K562 (cell line): ENCODE results near the gene GJA4. TPM values are rescaled to one million over a fixed set of nuclear protein-coding genes. Genes with fewer than 3 reads are reported as not detected.

Source experiments
- CREB1 ChIP-seq, 2 experiments: sonication (generic) in 1 of 2; formaldehyde crosslinking in 1 of 2; IDR thresholded peaks; 2 replicates each; pipeline versions ENCODE4 v1.6.1 to v1.8.0; 2012 to 2022; ENCODE audit warnings: inconsistent platforms in 1 of 2, mild to moderate bottlenecking in 1 of 2, missing genetic modification reagents in 1 of 2, moderate library complexity in 1 of 2
- EP400 ChIP-seq: fragments of 450-650 bp; IDR thresholded peaks from 2 replicates; pipeline ENCODE4 v1.6.1; 2017; ENCODE audit warnings: antibody characterized with exemption, mild to moderate bottlenecking, moderate library complexity
- ETV5 ChIP-seq: sonication (generic); formaldehyde crosslinking; IDR thresholded peaks from 2 replicates; pipeline ENCODE4 v1.4.0; 2020; ENCODE audit warnings: low read depth, mild to moderate bottlenecking, missing genetic modification reagents
- IFI16 ChIP-seq: fragments of 250-450 bp; sonication (Bioruptor Pico); IDR thresholded peaks from 2 replicates; pipeline ENCODE4 v2.1.2; 2022; ENCODE audit warnings: mild to moderate bottlenecking, inconsistent platforms
- IRF2 ChIP-seq: sonication (generic); formaldehyde crosslinking; IDR thresholded peaks from 2 replicates; pipeline ENCODE4 v1.8.1; 2022; ENCODE audit warnings: mild to moderate bottlenecking, missing genetic modification reagents
- JUN ChIP-seq, 2 experiments: sonication (generic) in 1 of 2; formaldehyde crosslinking in 1 of 2; IDR thresholded peaks; 2 replicates each; pipeline versions ENCODE4 v1.6.1 to v1.8.0; 2012 to 2022; ENCODE audit warnings: borderline replicate concordance in 2 of 2, mild to moderate bottlenecking in 2 of 2, improper control_type of control experiment in 1 of 2, low read depth in 1 of 2, low read length in 1 of 2, missing genetic modification reagents in 1 of 2
- MTF1 ChIP-seq: fragments of 250-450 bp; sonication (Bioruptor Pico); IDR thresholded peaks from 2 replicates; pipeline ENCODE4 v1.9.0; 2021; ENCODE audit warnings: moderate library complexity, mild to moderate bottlenecking, inconsistent platforms, borderline replicate concordance
- RBBP5 ChIP-seq: fragments of 200-600 bp; sonication (generic); IDR thresholded peaks from 2 replicates; pipeline ENCODE4 v1.6.1; 2012; ENCODE audit warnings: borderline replicate concordance, mild to moderate bottlenecking, low read length, control low read depth, inconsistent platforms; ENCODE audit not compliant: insufficient read depth, poor library complexity, severe bottlenecking
- TOE1 ChIP-seq, 2 experiments: fragments of 450-650 bp in 1 of 2; sonication (generic) in 1 of 2; formaldehyde crosslinking in 1 of 2; IDR thresholded peaks; 2 replicates each; pipeline versions ENCODE4 v1.7.1 to v1.8.0; 2016 to 2022; ENCODE audit warnings: borderline replicate concordance in 2 of 2, mild to moderate bottlenecking in 2 of 2, antibody characterized with exemption in 1 of 2, inconsistent platforms in 1 of 2, low read depth in 1 of 2, missing genetic modification reagents in 1 of 2, moderate library complexity in 1 of 2
- TRIM24 ChIP-seq, 2 experiments: fragments of 450-650 bp; IDR thresholded peaks; 2 replicates each; pipeline ENCODE4 v1.6.1; 2016
- ZBTB17 ChIP-seq: fragments of 450-650 bp; formaldehyde crosslinking; IDR thresholded peaks from 2 replicates; pipeline ENCODE4 v1.4.0; 2020; ENCODE audit warnings: mild to moderate bottlenecking
- ZFP1 ChIP-seq: fragments of 450-650 bp; formaldehyde crosslinking; IDR thresholded peaks from 2 replicates; pipeline ENCODE4 v1.4.0; 2020; ENCODE audit warnings: mild to moderate bottlenecking, mixed read lengths
- ZKSCAN1 ChIP-seq: fragments of 150-350 bp; IDR thresholded peaks from 2 replicates; pipeline ENCODE4 v1.6.1; 2016; ENCODE audit warnings: low read depth, low read length
- ZNF24 ChIP-seq: fragments of 450-650 bp; IDR thresholded peaks from 2 replicates; pipeline ENCODE4 v1.6.1; 2016
- ZNF347 ChIP-seq: fragments of 450-650 bp; formaldehyde crosslinking; IDR thresholded peaks from 2 replicates; pipeline ENCODE4 v1.4.0; 2020; ENCODE audit warnings: low read depth, mild to moderate bottlenecking, moderate library complexity
- ZNF76 ChIP-seq: fragments of 250-450 bp; sonication (Bioruptor Pico); IDR thresholded peaks from 2 replicates; pipeline ENCODE4 v1.4.0; 2020; ENCODE audit warnings: mild to moderate bottlenecking, moderate library complexity, borderline replicate concordance
- polyA plus RNA-seq, 8 experiments: library from polyadenylated mRNA; depleted of rRNA in 4 of 8; stranded (reverse) in 5 of 8; unstranded in 3 of 8; fragments of >200 nt; fragmentation: Nextera tagmentation in 2 of 8; fragmentation: Illumina TruSeq in 1 of 8; extraction: Ambion mirVana in 2 of 8; extraction: Trizol in 1 of 8; gene quantifications; 2 replicates each; pipeline versions ENCODE4 v1.2.1 to v1.2.3, GENCODE V29; 2011 to 2014; ENCODE audit warnings: inconsistent platforms in 1 of 8, missing spikeins in 1 of 8
- total RNA-seq, 7 experiments: library from RNA; depleted of rRNA in 6 of 7; stranded (reverse); fragments of >200 nt in 6 of 7; fragmentation: Illumina TruSeq in 2 of 7; extraction: Trizol in 2 of 7; gene quantifications; 2 replicates each; pipeline versions ENCODE4 v1.2.1 to v1.2.3, GENCODE V29; 2011 to 2021; ENCODE audit warnings: low replicate concordance in 1 of 7
- TF ChIP-seq, protein P1 (sequence below), 2 experiments: IDR thresholded peaks; 2 replicates each; pipeline ENCODE4 v1.6.1; 2012; ENCODE audit warnings: improper control_type of control experiment in 2 of 2, low read depth in 2 of 2, low read length in 2 of 2, borderline replicate concordance in 1 of 2
- TF ChIP-seq, protein P2 (sequence below), 2 experiments: fragments of 250-450 bp in 1 of 2; fragments of 450-650 bp in 1 of 2; sonication (Bioruptor Pico) in 1 of 2; IDR thresholded peaks; 2 replicates each; pipeline versions ENCODE4 v1.6.1 to v1.8.0; 2016 to 2021; ENCODE audit warnings: mild to moderate bottlenecking in 2 of 2, moderate library complexity in 2 of 2, missing compliant biosample characterization in 1 of 2, missing genetic modification characterization in 1 of 2
- TF ChIP-seq, protein P3 (sequence below): sonication (generic); formaldehyde crosslinking; IDR thresholded peaks from 2 replicates; pipeline ENCODE4 v1.8.1; 2023; ENCODE audit warnings: mild to moderate bottlenecking, missing genetic modification reagents

The GJA4 gene
- total and polyA plus RNA-seq, 9 of the 15 experiments (the other 6 are each of a cell fraction or from before 2014, with no cell fraction given), result 0.16 to 0.24 TPM; not detected in 7

DNA sequence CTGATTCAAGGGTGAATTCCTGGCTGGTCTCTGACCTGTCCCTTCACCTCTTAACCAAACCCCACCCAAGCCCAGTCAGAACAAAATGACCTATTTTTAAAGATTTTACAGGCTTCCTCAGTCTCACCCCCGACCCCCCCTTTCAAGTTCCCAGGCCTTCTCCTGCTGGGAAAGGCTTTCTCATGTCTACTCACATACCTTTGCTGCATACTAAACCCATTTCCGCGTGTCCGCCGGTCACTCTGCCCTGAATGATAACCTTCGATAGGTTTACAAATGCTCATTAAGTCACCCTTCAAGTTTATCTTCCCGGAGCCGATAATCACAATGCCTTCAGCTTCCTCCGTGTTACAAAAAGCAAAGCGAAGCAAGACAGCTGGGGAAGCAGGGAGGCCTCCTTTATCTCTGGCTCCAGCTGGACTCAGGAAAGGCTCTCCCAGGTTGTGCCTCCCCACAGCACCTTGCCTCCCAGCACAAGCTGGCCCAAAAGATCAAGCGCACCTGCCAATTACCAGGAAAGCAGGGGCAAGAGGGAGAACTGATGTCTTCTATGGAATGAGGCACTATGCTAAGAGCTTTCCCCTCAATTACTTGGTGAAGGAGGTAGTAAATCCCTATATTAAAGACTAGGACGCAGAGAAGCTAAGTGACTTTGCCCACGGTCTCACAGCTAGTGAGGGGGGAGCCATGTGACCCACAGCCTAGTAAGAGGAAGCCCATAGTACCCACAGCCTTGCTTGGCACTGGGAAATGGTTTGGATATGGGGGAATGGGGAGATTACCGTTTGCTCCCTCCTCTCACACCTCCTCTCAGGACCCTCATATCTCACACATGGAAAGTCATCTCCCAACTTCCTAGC is 50.8 kb downstream of the GJA4 start (continued):
- TF ChIP-seq ZNF347 (CRISPR knock-in tag) (no peak), RBBP5 (peak; percentile 54), TRIM24 (IDR thresholded peaks at IDR 0.05) (peak; percentile 98 to 99), MTF1 (no peak; the same call in 1 of the 2 replicates), CREB1 (IDR thresholded peaks at IDR 0.05) (peak; percentile 56), CREB1 (CRISPR knock-in tag; IDR thresholded peaks at IDR 0.05) (no peak), ETV5 (peak; percentile 85), IFI16 (CRISPR knock-in tag) (no peak), ZBTB17 (0 out of 2 replicates have a peak, but pooled peaks have one; percentile 20), JUN (IDR thresholded peaks at IDR 0.05; ENCODE audit: borderline replicate concordance, low read depth, low read length) (no peak), JUN (CRISPR knock-in tag; IDR thresholded peaks at IDR 0.05; ENCODE audit: borderline replicate concordance) (no peak; the same call in 1 of the 2 replicates), EP400 (peak; percentile 30; the same call in 1 of the 2 replicates), IRF2 (CRISPR knock-in tag) (no peak), TOE1 (IDR thresholded peaks at IDR 0.05; ENCODE audit: borderline replicate concordance) (0 out of 2 replicates have a peak, but pooled peaks have one; percentile 48), TOE1 (CRISPR knock-in tag; IDR thresholded peaks at IDR 0.05; ENCODE audit: borderline replicate concordance, low read depth) (0 out of 2 replicates have a peak, but pooled peaks have one; percentile 83), ZNF24 (peak; percentile 10; the same call in 1 of the 2 replicates), ZNF76 (CRISPR knock-in tag) (0 out of 2 replicates have a peak, but pooled peaks have one; percentile 13), ZFP1 (CRISPR knock-in tag) (no peak), ZKSCAN1 (peak; percentile 25; the same call in 1 of the 2 replicates)
- TF ChIP-seq, protein P1, sequence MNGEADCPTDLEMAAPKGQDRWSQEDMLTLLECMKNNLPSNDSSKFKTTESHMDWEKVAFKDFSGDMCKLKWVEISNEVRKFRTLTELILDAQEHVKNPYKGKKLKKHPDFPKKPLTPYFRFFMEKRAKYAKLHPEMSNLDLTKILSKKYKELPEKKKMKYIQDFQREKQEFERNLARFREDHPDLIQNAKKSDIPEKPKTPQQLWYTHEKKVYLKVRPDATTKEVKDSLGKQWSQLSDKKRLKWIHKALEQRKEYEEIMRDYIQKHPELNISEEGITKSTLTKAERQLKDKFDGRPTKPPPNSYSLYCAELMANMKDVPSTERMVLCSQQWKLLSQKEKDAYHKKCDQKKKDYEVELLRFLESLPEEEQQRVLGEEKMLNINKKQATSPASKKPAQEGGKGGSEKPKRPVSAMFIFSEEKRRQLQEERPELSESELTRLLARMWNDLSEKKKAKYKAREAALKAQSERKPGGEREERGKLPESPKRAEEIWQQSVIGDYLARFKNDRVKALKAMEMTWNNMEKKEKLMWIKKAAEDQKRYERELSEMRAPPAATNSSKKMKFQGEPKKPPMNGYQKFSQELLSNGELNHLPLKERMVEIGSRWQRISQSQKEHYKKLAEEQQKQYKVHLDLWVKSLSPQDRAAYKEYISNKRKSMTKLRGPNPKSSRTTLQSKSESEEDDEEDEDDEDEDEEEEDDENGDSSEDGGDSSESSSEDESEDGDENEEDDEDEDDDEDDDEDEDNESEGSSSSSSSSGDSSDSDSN (IDR thresholded peaks at IDR 0.05; ENCODE audit: borderline replicate concordance in 1 of 2, low read depth in 2 of 2, low read length in 2 of 2), result peak in 1 of 2 experiments; percentile 65; a peak in 1 of 4 replicates
- TF ChIP-seq, protein P2, sequence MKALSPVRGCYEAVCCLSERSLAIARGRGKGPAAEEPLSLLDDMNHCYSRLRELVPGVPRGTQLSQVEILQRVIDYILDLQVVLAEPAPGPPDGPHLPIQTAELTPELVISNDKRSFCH (CRISPR knock-in tag; IDR thresholded peaks at IDR 0.05), result no peak
- TF ChIP-seq, protein P2 (tag; IDR thresholded peaks at IDR 0.05), result peak; percentile 97
- TF ChIP-seq, protein P3, sequence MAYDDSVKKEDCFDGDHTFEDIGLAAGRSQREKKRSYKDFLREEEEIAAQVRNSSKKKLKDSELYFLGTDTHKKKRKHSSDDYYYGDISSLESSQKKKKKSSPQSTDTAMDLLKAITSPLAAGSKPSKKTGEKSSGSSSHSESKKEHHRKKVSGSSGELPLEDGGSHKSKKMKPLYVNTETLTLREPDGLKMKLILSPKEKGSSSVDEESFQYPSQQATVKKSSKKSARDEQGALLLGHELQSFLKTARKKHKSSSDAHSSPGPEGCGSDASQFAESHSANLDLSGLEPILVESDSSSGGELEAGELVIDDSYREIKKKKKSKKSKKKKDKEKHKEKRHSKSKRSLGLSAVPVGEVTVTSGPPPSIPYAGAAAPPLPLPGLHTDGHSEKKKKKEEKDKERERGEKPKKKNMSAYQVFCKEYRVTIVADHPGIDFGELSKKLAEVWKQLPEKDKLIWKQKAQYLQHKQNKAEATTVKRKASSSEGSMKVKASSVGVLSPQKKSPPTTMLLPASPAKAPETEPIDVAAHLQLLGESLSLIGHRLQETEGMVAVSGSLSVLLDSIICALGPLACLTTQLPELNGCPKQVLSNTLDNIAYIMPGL (CRISPR knock-in tag), result no peak
